ENCODE data around the gene SETSIP. TPM values are rescaled to one million over a fixed set of nuclear protein-coding genes. Genes with fewer than 3 reads are reported as not detected.

The SETSIP gene, protein sequence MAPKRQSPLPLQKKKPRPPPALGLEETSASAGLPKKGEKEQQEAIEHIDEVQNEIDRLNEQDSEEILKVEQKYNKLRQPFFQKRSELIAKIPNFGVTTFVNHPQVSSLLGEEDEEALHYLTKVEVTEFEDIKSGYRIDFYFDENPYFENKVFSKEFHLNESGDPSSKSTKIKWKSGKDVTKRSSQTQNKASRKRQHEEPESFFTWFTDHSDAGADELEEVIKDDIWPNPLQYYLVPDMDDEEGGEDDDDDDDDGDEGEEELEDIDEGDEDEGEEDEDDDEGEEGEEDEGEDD
- not detected in 5 replicates for total RNA-seq (2022; extraction: Qiagen RNA extraction)

GRCh38 chr1:92075311-92075710 is at the start of gene SETSIP:
Gene SETSIP (minus strand): TSS chr1:92075411. CDS start chr1:92075411, 0 bp downstream.

GRCh38 chr1:92080128-92080985 is 5.1 kb upstream of the SETSIP start, which contains the start of gene BTBD8:
Gene BTBD8 (plus strand): TSS chr1:92080345. CDS start chr1:92080572, 227 bp downstream.

Other genes starting within 250 kb of the SETSIP start
- 2.7 to 3.5 TPM (median 3.2 TPM) in 5 replicates for gene TGFBR3, start 189.3 kb downstream of the SETSIP start, total RNA-seq (2022; extraction: Qiagen RNA extraction)
- gene BRDT, start 126.0 kb downstream of the SETSIP start, total RNA-seq (2022; extraction: Qiagen RNA extraction): not detected in 5 replicates
- 0.51 to 0.89 TPM (median 0.60 TPM) in 5 replicates for gene EPHX4, start 45.4 kb downstream of the SETSIP start, total RNA-seq (2022; extraction: Qiagen RNA extraction)
- gene BTBD8, start 4.9 kb upstream of the SETSIP start, total RNA-seq (2022; extraction: Qiagen RNA extraction): 0.35 to 0.77 TPM (median 0.64 TPM) in 5 replicates
- not detected in 5 replicates for gene C1orf146, start 142.5 kb upstream of the SETSIP start, total RNA-seq (2022; extraction: Qiagen RNA extraction)
- 6.3 to 8.6 TPM (median 7.1 TPM) in 5 replicates for gene GLMN, start 223.6 kb upstream of the SETSIP start, total RNA-seq (2022; extraction: Qiagen RNA extraction)
- gene RPAP2, start 223.6 kb upstream of the SETSIP start, total RNA-seq (2022; extraction: Qiagen RNA extraction): 10.0 to 12.0 TPM (median 10.8 TPM) in 5 replicates